ENCODE data around the gene TMEM255A. TPM values are rescaled to one million over a fixed set of nuclear protein-coding genes. Genes with fewer than 3 reads are reported as not detected.

The TMEM255A gene
- polyA plus RNA-seq, 1 donor (not counting 4 experiments of a cell fraction or from before 2014, with no cell fraction given): 0.03 TPM

DNA sequence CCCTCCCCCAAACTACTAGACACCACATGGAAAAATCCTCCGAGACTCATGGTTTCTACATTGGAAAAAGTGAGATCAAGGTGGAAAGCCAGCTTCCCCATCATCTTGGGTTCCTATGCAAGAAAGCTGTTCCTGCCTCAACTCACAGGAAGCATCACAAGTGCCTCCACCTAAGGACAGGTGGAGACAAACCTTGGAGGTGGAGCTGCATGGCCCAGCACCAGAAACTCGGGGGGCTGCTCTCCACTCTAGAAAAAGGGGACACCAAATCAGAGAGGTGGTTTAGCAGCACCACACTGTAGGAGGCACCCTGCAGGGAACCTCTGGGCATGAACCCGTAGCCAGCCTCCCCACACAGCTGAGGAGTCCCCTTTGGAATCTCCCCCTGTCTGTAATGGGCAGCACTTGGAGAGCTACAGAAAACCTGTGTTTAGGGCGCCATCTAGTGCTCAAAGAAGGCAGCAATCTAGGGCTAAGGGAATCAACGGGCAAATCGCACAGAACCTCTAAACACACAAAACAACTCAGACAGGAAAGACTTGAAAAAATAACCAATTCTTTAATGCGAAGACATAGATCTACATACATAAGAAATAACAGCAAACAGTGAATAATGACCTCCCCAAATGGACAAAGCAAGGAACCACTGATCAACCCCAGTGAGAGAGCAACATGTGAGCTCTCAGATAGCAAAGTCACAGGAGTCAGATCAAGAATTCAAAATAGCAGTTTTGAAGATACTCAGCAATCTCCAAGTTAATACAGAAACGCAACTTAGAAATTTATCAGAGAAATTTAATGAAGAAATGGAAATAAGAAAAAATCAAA, 97.6 kb downstream of the TMEM255A start:
- TF ChIP-seq EZH2 (IDR thresholded peaks at IDR 0.05; ENCODE audit: low read length): no peak
- TF ChIP-seq, protein P1, sequence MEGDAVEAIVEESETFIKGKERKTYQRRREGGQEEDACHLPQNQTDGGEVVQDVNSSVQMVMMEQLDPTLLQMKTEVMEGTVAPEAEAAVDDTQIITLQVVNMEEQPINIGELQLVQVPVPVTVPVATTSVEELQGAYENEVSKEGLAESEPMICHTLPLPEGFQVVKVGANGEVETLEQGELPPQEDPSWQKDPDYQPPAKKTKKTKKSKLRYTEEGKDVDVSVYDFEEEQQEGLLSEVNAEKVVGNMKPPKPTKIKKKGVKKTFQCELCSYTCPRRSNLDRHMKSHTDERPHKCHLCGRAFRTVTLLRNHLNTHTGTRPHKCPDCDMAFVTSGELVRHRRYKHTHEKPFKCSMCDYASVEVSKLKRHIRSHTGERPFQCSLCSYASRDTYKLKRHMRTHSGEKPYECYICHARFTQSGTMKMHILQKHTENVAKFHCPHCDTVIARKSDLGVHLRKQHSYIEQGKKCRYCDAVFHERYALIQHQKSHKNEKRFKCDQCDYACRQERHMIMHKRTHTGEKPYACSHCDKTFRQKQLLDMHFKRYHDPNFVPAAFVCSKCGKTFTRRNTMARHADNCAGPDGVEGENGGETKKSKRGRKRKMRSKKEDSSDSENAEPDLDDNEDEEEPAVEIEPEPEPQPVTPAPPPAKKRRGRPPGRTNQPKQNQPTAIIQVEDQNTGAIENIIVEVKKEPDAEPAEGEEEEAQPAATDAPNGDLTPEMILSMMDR (optimal IDR thresholded peaks at IDR 0.05 in 1 of 3, IDR thresholded peaks at IDR 0.05 in 1 of 3, conservative IDR thresholded peaks at IDR 0.05 in 1 of 3; ENCODE audit: extremely low read depth in 1 of 3, insufficient read depth in 2 of 3, low read length in 3 of 3): peak; percentile 80 to 82 (median 81)
- Histone ChIP-seq H4K20me1 (ENCODE audit: control insufficient read depth, extremely low read depth, insufficient read depth, low read length) (peaks cover 3% of the 10 kb centered on the region), H3K4me3 (ENCODE audit: control insufficient read depth in 2 of 3, extremely low read depth in 1 of 3, insufficient read depth in 2 of 3, low read depth in 1 of 3, low read length in 3 of 3) (no peak overlapping the region), H2AFZ (ENCODE audit: control insufficient read depth, low read length) (no peak overlapping the region), H3K36me3 (ENCODE audit: control insufficient read depth in 2 of 2, extremely low read depth in 1 of 2, insufficient read depth in 2 of 2, low read length in 2 of 2) (no peaks in the 10 kb centered on the region), H3K79me2 (ENCODE audit: control insufficient read depth, insufficient read depth, low read length) (no peaks in the 10 kb centered on the region), H3K9me1 (ENCODE audit: control insufficient read depth, extremely low read depth, insufficient read depth, low read length) (no peaks in the 10 kb centered on the region), H3K9me3 (ENCODE audit: control insufficient read depth, low read depth, low read length) (no peaks in the 10 kb centered on the region), H3K4me2 (ENCODE audit: control insufficient read depth, extremely low read depth, insufficient read depth, low read depth, low read length) (no peak overlapping the region), H3K9ac (ENCODE audit: control insufficient read depth, extremely low read depth, insufficient read depth, low read length) (no peak overlapping the region), H3K27ac (ENCODE audit: control insufficient read depth, insufficient read depth, low read length) (no peak overlapping the region), H3K4me1 (ENCODE audit: control insufficient read depth, extremely low read depth, insufficient read depth, low read length) (no peaks in the 10 kb centered on the region), H3K27me3 (ENCODE audit: control insufficient read depth, extremely low read depth, insufficient read depth, low read length) (no peaks in the 10 kb centered on the region)
- FAIRE-seq (no peak), DNase-seq (ENCODE audit: low read depth, low spot score) (peak; percentile 7)
- dilution Hi-C loops (cut with MboI; ENCODE audit: extremely low pct_ligation_motif_present, low sequenced_read_pairs): no loop called here

Other genes starting within 250 kb of the TMEM255A start
- 0.03 TPM in 1 of 3 replicates, not detected in the others for gene RHOXF2B, start 233.8 kb downstream of the TMEM255A start, polyA plus RNA-seq
- gene RHOXF1, start 195.5 kb downstream of the TMEM255A start, polyA plus RNA-seq: not detected in 3 replicates
- not detected in 3 replicates for gene RHOXF2, start 152.8 kb downstream of the TMEM255A start, polyA plus RNA-seq
- 7.3 to 13.4 TPM (median 10.2 TPM) in 3 replicates for gene ZBTB33, start 60.6 kb downstream of the TMEM255A start, polyA plus RNA-seq
- not detected in 3 replicates for gene ATP1B4, start 50.6 kb upstream of the TMEM255A start, polyA plus RNA-seq
- gene LAMP2, start 157.8 kb upstream of the TMEM255A start, polyA plus RNA-seq: 133 to 239 TPM (median 200 TPM) in 3 replicates
- 16.7 to 23.3 TPM (median 18.0 TPM) in 3 replicates for gene CUL4B, start 249.5 kb upstream of the TMEM255A start, polyA plus RNA-seq

All from keratinocyte (primary cell).